Activated T-cell treated with anti-CD3 and anti-CD28 coated beads for 4 hours (primary cell): ENCODE results near the gene VEPH1.
"Not testable (repeated sequence)": the region's sequence is repeated elsewhere in the genome, so short reads cannot be mapped to it uniquely, and the experiment has no call there.

Experiments
- DNase-seq: peaks from one replicate; pipeline ENCODE4 v3.0.0-alpha.2; 2020

Gene VEPH1

DNA sequence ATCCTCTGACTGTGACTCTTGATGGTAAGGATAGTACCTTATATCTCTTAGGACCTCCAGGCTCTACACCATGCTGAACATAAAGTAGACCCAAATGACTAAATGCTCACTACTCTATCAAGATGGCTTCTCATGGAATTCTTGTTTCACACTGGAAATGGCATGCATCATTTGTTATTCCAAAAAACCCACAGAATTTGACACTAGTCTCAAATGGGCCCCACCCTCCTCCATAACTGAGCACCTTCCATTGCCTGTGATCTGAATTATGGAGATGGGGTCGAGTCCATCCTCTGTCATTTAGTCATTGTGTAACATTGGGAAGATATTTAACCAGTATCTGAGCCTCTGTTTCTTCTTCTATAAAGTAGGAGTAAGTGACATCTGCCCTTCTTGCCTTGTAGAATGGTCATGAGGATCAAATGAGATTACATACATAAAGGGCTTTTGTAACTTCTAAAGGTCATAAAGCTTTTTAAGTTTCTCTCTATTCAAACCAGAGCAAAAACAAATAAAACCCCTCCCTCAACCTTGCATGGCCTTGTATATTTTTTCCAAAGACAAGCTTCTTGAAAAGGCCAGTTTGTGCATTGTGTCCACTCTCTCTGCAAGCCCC lies 123.6 kb downstream of the VEPH1 start:
- no peak for DNase-seq

DNA sequence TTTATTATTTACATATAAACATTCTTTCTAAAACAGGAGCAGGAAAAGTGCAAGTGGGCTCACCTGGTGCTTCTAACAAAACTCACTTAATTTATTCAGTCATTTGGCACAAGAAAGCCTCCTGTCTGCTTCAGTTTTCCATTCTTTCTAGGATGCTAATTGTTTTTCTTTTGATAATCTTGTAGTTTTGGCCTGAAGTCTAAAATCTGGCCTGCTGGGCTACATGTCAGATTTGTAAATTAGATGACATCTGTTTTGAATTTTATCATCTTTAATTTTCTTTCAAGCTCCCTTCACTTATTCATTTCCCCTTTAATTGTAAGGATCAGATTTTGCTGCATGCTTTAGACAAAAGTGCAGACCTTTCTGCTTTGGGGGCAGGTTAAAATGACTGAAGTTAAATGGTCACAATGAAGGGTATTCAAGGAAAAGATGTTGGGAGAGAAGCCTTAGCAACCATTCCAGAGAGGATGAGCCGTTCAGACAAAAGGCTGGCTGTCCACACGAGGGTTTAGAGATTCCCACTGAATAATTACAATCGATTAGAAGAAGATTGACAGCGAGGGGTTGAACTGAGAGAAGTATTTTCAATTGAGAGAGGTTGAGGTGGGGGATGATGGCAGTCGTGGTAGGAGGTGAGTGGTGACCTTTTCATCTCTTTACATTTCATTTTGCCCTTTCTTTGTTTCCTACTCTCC lies 126.5 kb downstream of the VEPH1 start:
- DNase-seq, result no peak

DNA sequence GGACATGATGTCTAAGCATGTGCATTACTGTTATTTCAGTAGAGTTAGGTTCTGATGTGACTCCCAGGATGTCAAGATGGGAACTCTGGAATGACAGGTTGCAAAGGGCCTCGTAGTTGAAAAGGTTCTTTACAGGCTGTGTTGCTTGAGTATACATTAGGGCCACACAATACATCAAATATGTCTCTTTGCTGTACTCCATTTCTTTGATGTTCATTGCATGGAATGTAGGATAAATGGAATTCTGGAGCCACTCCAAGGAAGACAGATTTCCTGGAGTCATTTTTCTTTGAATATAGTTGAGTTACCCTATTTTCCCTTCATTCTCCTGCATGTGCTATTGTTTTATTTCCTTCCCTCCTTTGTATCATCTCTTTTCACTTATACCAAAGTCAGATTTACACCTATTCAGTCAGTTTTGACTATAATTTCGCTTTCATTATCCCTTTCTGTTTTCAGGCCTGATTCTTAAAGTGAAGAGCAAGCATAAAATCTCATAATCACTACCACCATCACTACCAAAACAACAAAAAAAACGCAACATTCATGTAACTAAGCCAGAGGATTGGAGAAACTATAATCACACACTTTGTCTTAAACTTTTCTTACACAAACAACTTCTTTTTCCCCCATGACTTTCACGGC lies 127.8 kb downstream of the VEPH1 start:
- DNase-seq, result no peak

DNA sequence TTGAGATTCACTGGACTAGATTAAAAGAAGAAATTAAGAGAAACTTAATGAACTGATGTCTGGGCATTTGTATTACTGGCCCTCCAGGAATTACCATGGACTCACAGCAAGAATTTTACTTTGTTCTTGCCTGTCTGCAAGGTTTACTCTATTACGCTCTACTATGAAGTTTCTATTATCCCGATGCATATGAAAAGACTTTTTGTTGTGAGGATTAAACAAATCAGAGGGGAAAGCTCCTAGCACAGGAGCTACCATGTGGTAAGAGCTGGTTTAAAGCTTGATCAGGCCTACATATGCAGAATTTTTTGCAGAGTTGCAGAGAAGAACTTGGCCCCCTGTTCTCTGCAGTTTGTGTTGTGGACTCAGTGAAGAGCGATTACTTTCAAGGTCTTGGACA lies 128.3 kb downstream of the VEPH1 start:
- DNase-seq, result no peak

DNA sequence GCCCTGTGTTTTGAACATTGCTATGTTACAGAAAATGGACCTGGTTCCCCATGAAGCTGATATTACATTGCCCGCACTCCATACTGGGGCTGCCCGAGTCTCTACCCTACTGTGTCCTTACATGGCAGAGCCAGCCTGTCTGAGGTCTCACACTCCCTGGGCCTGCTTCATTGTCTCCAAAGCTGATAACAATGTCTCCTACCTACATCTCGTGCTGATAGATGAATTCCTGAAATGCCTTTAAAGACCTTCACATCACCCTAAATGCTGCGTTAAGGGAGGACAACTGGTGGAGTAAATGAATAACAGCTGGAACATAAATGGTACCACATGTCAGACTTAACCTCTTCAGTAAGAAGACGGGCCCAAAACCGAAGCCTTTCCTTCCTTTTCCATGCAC lies 129.4 kb downstream of the VEPH1 start:
- no peak for DNase-seq

DNA sequence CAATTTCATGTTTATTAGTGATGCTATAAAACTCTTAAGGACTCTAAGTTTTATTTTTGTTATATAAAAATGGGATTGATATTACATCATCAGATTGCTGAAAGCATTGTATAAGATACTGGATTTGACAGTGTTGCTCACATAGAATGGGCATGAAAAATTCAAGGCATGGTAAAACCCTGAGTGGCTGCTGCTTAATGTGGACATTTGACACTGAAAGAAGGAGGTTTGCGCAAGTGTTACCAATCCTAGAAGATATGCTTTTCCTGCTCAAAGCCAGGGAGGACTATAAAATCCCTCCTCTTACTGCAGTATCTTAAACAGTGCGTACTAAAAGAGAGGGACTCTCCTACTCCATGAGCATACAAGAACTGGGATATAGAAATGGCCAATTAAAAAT lies 132.3 kb downstream of the VEPH1 start:
- DNase-seq, result no peak

DNA sequence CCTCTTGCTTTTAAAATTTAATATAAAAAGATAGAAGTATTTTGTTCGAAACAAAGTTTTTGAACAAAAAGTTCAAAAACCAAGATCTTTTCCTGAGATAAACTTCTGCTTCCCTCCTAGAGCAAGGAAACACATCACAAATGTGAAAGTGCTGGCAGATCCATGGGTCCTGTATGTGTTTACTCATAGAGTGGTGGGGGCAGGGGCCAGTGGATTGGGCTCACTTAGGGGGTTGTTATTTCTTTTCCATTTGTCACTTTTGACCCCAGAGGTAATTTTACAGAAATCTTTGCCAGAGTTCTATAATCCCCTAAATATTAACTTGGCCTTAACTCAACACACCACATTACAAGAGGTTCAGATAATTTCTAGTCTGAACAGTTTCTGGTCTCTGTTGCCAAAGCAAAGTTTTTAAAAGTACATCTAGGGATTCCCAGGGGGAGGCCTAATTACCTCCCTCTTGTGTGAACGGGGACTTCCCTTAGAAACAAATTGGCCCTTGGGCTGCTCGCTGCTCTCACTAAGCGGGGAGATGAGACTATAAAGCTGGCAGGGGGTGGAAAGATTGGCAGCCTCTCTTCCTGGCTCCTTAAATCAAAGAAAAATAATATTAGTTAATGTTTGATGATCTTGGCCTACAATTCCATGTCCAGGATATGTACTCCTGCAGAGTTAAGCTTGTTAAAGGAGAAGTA lies 133.3 kb downstream of the VEPH1 start:
- no peak for DNase-seq

DNA sequence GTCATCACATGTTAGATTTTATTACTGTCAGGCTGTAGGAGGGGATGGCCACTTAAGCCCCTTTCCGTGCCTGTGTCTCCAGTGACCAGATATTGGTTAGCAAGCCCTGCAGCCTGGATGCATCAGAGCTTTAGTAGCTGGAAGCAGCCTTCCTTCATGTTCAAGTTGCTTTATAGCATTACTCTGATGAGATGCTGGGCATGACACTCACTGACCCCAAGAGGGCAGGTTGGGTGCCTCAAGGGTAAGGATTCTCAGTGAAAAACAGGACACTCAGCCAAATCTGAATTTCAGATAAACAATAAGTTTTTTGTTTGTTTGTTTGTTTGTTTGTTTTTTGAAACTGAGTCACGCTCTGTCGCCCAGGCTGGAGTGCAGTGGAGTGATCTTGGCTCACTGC lies 135.0 kb downstream of the VEPH1 start:
- DNase-seq, result no peak

DNA sequence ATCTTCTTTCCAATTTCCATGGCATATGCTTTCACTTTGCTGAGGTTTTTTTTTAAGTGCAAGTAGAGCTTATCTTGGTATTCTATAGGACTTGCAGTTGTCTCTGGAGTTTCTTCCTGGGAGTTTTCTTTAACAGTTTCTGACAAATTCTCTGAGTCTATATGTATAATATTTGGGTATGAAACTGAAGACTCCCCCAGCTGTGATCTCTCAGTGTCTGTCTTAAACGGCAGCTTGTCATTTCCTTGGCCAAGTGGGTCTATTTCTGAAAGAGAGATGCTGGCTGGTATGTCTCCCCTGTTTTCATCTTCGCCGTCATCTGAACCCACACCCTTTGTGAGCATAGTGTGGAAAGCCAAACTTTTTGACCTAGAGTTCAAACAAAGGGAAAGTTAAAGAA lies 139.8 kb downstream of the VEPH1 start:
- no peak for DNase-seq

DNA sequence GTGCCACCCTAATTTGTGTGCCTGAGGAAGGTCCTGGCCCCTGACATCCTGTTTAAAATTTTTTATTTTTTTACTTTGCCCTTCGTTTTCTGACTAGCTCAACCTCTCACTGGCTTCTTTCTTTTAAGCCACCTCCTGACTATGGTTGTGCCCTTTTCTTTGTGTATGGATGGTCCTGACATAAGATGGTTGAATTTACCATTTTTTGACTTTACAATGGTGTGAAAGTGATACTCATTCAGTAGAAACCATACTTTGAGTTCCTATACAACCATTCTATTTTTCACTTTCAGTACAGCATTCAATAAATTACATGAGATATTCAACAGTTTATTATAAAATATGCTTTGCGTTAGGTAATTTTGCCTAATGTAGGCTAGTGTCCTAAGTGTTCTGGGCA lies 140.9 kb downstream of the VEPH1 start:
- no peak for DNase-seq

DNA sequence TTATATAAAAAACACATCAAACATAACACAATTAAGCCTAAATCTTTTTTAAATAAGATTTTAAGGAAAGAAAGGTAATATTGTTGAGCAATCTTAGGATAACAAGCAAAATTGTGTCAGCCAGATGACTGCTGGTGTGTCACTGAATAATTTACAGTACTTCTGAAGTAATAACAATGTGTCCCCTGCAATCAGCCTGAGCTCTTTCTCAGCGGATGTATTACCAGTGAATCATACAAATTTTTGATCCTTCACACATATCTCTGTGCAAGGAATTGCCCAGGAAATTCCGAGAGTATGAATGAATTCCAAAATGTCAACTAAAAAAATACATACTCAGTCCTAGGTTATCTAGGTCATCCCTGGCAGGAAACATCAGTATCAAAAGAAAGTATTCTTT lies 143.2 kb downstream of the VEPH1 start:
- no peak for DNase-seq

DNA sequence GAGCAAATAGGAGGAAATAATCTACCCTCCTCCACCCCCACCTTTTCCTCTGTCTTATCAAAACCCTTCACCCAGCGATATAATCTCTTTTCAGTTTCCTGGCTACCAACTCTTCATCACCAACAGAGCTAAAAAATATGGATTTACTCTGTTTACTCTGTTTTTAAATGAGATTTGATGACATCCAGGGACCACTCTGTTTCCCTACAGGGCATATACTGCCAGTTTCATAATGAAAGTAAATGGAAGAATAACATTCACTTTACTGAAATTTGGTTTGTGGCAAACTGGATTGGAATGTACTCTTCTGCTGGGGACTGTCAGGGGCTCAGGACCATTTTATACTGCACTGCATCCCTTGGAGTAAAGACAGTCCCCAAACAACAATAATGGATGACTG lies 146.7 kb downstream of the VEPH1 start:
- DNase-seq, result no peak

DNA sequence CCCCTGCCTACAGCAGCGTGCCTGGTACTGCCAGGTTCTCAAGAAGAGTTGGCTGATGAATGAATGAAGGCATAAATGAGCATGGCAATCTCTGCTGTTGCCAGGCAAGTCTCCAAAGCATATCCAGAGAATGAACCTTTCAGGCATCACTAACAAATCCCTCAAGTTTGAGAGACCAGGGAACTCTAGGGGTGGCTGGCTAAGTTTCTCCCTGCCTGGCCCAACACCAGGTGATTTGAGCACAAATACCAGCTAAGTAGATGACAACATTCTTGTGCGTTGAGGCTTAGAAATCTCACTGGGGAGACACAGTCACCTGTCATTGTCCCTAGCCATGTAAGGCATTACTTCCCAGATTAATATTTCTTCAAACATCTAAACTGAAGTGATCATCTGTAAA lies 147.9 kb downstream of the VEPH1 start:
- DNase-seq, result no peak

DNA sequence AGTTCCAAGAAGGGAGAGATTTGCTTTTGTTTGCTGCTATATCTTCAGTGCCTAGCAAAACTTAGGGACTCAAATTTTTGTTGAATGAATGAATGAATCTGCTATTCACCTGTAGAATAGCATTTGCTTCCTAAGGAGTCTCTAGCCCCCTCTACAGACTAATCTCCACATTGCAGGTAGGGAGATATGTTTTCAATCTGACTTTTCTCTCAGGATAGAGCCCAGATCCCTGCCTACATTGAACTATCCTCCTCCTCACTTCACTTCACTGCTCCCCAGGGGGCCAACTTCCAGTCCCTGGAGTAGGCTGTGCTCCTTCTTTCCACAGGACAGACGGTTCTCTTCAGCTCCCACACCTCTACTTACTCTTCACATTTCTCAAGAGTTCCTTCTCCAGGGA lies 148.5 kb downstream of the VEPH1 start:
- no peak for DNase-seq

DNA sequence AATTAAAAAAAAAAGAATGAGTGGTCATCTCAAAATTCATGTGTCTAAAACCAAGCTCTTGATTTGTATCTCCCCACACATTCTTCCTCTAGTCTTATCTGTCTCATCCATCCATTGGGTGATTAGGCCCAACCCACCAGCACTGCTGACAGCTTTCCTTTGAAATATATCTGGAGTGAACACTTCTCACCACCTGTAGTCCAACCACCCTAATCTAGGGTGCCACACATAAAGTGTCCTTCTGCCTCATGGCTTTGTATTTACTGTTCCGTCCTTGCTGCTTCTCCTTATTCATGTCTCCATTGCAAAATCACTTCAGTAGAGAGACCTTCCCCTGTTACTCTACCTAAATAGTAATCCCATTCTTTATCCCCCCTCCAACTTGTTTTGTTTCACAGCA lies 149.0 kb downstream of the VEPH1 start:
- no peak for DNase-seq

DNA sequence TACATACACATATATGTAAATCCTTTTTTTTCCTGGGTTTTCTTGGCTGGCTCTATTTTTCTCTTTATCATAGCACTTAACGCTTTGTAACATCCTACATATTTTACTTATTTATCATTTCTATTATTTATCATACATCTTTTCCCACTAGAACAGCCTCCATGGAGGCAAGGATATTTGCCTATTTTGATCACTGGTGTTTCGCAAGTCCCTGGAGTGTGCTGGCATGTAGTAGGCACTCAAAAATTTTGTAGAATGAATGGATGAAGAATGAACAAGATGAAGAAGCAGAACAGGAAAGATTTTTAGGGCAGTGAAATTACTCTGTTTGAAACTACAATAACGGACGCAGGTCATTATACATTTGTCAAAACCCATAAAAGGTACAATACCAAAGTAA lies 149.6 kb downstream of the VEPH1 start:
- no peak for DNase-seq

DNA sequence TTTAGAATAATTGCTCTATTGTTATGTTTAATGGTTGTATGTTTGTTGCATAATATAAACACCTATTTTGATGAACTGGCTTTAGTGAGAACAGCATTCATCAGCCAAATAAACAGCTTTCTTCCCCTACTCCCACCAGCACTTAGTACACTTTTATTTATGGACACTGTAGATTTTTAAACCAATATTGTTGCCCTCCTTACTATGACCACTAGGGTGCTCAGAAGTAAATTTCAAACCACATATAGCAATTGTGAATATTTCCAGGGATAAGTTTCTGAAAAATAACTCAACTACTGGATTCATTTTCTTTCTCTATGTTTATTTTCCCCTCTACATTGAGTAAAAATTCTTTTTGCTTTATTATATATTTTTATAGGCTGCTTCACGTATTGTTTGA lies 151.2 kb downstream of the VEPH1 start:
- DNase-seq, result no peak

DNA sequence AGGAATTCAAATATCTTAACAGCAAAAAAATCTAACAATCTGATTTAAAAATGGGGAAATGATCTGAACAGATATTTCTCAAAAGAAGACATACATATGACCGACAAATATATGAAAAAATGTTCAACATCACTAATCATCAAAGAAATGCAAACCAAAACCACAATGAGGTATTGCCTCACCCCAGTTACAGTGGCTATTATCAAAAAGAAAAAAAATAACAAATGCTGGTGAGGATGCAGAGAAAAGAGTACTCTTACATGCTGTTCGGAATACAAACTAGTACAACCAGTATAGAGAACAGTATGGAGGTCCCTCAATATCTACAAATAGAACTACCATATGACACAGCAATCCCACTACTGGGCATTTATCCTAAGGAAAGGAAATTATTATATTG lies 152.6 kb downstream of the VEPH1 start:
- not testable (repeated sequence) for DNase-seq

DNA sequence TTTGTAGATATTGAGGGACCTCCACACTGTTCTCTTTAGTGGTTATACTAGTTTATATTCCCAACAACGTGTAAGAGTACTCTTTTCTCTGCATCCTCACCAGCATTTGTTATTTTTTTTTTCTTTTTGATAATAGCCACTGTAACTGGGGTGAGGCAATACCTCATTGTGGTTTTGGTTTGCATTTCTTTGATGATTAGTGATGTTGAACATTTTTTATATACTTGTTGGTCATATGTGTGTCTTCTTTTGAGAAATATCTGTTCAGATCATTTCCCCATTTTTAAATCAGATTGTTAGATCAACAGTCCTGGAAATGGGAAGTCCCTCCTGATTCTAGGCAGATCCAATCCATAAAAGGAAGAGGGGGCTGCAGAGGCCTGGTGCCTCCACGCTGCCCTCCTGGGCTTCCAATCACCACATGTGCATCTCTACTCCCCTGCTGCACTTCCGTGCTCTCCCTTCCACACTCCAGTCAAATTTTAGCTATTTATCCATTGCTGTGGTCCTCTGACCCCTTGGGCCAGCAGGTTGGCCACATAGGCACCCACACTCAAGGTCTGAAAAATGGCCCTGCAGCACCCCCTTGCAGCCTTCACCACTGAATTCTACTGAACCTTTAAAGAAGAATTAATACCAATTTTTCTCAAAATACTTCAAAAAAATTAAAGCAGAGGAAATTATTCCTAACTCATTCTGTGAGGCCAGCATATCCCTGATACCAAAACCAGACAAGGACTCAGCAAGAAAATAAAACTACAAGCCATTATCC lies 154.7 kb downstream of the VEPH1 start:
- DNase-seq, result not testable (repeated sequence)

DNA sequence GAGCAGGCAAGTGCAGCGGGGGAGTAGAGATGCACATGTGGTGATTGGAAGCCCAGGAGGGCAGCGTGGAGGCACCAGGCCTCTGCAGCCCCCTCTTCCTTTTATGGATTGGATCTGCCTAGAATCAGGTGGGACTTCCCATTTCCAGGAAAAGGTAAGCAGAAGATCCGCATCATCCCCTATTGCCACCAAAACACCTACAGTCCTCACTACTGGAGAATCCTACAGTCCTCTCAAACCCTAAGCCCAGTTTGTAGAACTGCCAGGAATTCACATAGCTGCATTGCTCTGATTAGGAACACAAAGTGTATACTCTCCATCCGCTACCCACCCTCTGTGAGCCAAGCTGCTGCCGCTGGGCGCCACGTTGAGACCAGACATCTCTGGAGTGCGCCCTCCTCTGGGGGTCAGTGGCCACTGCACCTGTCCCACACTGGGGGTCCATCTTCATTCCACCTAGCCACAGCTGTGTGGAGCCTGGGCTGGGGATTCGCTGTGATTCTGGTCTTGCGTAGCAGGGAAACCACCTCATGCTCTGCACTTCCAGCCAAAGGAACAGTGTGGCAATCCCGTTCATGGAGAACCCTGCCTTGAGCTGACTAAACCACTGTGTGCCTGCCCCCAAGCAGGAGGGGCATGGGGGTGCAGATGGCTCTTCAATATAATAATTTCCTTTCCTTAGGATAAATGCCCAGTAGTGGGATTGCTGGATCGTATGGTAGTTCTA lies 155.5 kb downstream of the VEPH1 start:
- DNase-seq, result no peak

DNA sequence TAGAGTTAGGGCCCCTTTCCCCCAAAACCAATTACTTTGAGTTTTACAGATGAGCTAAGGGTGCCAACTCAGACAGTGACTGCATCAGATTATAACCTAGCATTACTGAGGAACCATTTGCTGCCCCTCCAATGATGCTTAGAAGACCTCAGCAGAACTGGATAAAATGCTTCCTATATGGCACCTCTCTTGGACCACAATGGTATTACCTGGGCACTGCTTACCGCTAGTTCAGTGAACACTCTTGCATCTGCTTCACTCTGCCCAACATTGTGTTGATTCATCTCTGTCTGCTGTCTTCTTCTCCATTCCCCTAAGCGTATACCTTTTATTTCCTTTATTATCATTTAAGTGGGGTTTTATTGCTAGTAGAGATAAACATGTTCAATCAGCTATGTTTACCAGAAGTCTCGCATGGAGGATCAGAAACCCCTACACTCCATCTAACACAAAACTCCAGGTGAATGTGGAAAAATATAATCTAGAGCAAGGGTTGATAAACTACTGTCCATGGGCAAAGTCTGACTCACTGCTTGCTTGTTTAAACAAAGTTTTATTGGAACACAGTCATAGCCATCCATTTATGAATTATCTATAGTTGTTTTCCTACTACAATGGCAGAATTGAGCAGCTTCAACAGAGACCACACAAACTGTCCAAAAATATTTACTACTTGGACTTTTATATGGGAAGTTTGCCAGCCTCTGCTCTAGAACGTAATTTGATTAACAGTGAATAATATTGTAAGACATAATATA lies 166.8 kb downstream of the VEPH1 start:
- no peak for DNase-seq
